Psoas muscle (tissue), 8 donors: ENCODE data around the gene CCDC90B. TPM values are rescaled to one million over a fixed set of nuclear protein-coding genes. Genes with fewer than 3 reads are reported as not detected.

Experiments
- ATAC-seq, 4 donors: fragments of 200-7000 bp; cut with Tn5 transposase; one replicate each; pipeline ENCODE4 v1.9.1; 2020; ENCODE audit warnings: moderate library complexity in 3 of 4, mild to moderate bottlenecking in 2 of 4
- DNase-seq, 2 donors: peaks; one replicate each; pipeline ENCODE4 v3.0.0-alpha.2; 2020
- H3K27ac ChIP-seq: fragments of 200-600 bp; one replicate; pipeline ENCODE4 v1.8.0; 2022
- H3K27me3 ChIP-seq, 3 donors: fragments of 200-600 bp in 1 of 3; one replicate each; pipeline versions ENCODE4 v1.6.1 to v1.8.0; 2013 to 2022; ENCODE audit warnings: low read length in 2 of 3, mild to moderate bottlenecking in 2 of 3, moderate library complexity in 1 of 3; ENCODE audit not compliant: insufficient read depth in 3 of 3
- H3K36me3 ChIP-seq, 2 donors: fragments of 200-600 bp in 1 of 2; one replicate each; pipeline versions ENCODE4 v1.6.1 to v1.8.0; 2013 to 2022; ENCODE audit warnings: low read depth in 1 of 2, mild to moderate bottlenecking in 1 of 2, moderate library complexity in 1 of 2; ENCODE audit not compliant: insufficient read depth in 1 of 2
- H3K4me1 ChIP-seq: fragments of 200-600 bp; one replicate; pipeline ENCODE4 v1.8.0; 2022
- H3K4me3 ChIP-seq: fragments of 200-600 bp; one replicate; pipeline ENCODE4 v1.8.0; 2022; ENCODE audit warnings: mild to moderate bottlenecking
- H3K9me3 ChIP-seq: fragments of 200-600 bp; one replicate; pipeline ENCODE4 v1.8.0; 2022
- WGBS, 3 donors: extraction: QIAGEN DNeasy Blood & Tissue Kit; methylation state at CpG; one replicate each; pipeline versions ENCODE4 v1.1.6 to v1.1.7; 2013; 5-methylcytosine and 5-hydroxymethylcytosine counted together
- intact Hi-C, 2 donors: fragments of 100-400 bp; cut with DNase I; formaldehyde crosslinking; loops; one replicate each; pipeline versions ENCODE4 v1.11.0 to v1.14.2; 2022
- polyA plus RNA-seq, 3 donors: library from polyadenylated mRNA; stranded (reverse); fragments of 200-250 nt; gene quantifications; one replicate each; pipeline ENCODE4 v1.2.3, GENCODE V29; 2013
- total RNA-seq, 4 donors: library from RNA; stranded (reverse); fragmentation: NEBNext Ultra II Directional in 2 of 4; extraction: Animal tissue kit (Norgen Biotek cat#: 25700) in 2 of 4; gene quantifications; one replicate each; pipeline versions ENCODE4 v1.2.1 to v1.2.4, GENCODE V29; 2021 to 2023
- TF ChIP-seq, protein P1 (sequence below): fragments of 200-600 bp; IDR thresholded peaks from one replicate; pipeline ENCODE4 v1.8.0; 2022; ENCODE audit warnings: antibody characterized with exemption
- donor health status: healthy with polysubstance abuse.
- donor health status: DM: no; HTN: no; CAD: no; lungs with moderate emphysema.
- donor health status: Bipolar disorder and iron deficiency.
- donor health status: healthy.
- donor health status: DM: yes; HTN: yes; CAD: no.
- donor health status: DM: no; HTN: no; CAD: no.
- donor health status: DM: no; HTN: no; CAD: no.
- donor health status: DM: yes; HTN: yes; CAD: no.

The CCDC90B gene
- total and polyA plus RNA-seq, 7 donors: 15.5 to 46.4 (median 27.5) TPM

DNA sequence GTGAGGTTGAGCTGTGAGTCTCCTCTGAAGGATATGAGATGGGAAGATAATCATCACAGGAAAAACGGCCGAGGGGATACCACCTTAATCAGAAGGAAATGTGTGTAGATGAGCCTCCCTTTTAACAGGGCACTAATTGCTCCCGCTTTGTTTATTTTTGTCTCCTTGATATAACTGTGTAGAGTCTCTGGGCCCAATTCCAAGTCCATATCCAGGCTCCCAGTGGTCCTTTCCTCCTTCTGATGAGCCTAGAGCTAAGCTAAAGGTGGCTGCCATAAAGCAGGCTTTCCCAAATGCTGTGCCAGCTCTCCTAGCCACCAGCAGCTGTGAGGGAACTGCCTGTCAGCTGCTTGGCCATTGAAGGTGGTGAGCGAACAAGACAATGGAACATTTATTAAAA lies 17.1 kb upstream of the CCDC90B start:
- WGBS, 3 donors: 62 to 68% (median 63%) methylated on average over 4 of the region's 4 CpGs
- H3K4me1 ChIP-seq: no peaks in the 10 kb centered on the region

DNA sequence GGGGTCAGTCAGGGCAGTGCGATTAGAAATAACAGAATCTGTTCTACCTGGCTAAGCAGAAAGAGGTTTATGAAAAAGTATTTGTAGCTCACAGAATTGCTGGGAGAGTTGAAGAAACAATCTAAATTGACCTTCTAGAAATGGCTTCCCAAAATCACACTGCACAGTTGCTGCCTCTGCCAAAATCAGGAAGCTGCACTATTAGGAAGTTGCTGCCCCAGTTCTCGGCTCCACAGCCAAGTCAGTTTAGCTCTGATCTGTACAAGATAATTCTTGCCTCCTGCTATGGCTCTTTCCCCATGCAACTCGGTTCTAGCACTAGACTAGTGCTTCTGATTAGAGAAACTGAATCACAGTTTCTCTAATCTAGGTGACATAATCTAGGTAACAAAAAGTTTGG lies 16.0 kb upstream of the CCDC90B start:
- intact Hi-C loops: no loop called here

More for the DNA sequence above, 17.1 kb upstream of the CCDC90B start:
- intact Hi-C loops: no loop called here
- Histone ChIP-seq H3K36me3 (no peaks in the 10 kb centered on the region), H3K27me3 (no peaks in the 10 kb centered on the region), H3K27ac (no peak overlapping the region), H3K9me3 (no peaks in the 10 kb centered on the region), H3K4me3 (no peak overlapping the region)
- TF ChIP-seq, protein P1, sequence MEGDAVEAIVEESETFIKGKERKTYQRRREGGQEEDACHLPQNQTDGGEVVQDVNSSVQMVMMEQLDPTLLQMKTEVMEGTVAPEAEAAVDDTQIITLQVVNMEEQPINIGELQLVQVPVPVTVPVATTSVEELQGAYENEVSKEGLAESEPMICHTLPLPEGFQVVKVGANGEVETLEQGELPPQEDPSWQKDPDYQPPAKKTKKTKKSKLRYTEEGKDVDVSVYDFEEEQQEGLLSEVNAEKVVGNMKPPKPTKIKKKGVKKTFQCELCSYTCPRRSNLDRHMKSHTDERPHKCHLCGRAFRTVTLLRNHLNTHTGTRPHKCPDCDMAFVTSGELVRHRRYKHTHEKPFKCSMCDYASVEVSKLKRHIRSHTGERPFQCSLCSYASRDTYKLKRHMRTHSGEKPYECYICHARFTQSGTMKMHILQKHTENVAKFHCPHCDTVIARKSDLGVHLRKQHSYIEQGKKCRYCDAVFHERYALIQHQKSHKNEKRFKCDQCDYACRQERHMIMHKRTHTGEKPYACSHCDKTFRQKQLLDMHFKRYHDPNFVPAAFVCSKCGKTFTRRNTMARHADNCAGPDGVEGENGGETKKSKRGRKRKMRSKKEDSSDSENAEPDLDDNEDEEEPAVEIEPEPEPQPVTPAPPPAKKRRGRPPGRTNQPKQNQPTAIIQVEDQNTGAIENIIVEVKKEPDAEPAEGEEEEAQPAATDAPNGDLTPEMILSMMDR: no peak
- ATAC-seq (no peak), DNase-seq (no peak)

DNA sequence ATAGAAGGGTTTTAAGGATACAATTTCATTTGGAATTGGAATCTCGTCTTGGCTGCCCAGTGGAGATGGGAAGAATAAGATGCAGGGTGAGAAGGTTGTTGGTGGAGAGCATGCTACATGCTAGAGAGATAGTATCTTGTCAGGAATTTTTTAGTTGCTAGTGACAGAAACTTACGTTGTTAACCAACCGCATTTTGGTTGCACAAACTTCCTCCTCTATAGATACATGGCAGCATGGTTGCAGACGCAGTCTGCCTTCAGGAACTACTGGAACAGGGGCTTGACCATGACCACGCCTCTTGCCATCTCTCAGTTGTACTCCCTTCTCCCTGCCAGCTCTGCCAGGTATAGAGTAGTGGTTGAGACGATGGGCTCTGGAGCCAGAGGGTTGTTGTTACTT lies 13.5 kb upstream of the CCDC90B start:
- Histone ChIP-seq H3K27me3 (no peaks in the 10 kb centered on the region), H3K9me3 (no peaks in the 10 kb centered on the region), H3K4me3 (no peak overlapping the region), H3K36me3 (no peaks in the 10 kb centered on the region), H3K27ac (no peak overlapping the region), H3K4me1 (no peaks in the 10 kb centered on the region)
- 86 to 92% (median 87%) methylated on average over 6 of the region's 6 CpGs for whole genome bisulfite sequencing, 3 donors
- no peak for ATAC-seq
- intact Hi-C loops: loop anchor here in 1 of 2 donors (10.0 kb wide), 1 partner anchor 425 kb away; no protein-coding TSS in a partner anchor
- DNase-seq: no peak
- TF ChIP-seq, protein P1: no peak

More for the DNA sequence above, 16.0 kb upstream of the CCDC90B start:
- H3K36me3 ChIP-seq: no peaks in the 10 kb centered on the region
- DNase-seq (no peak), ATAC-seq (no peak)
- H3K9me3 ChIP-seq: no peaks in the 10 kb centered on the region
- H3K27me3 ChIP-seq: no peaks in the 10 kb centered on the region
- no peaks in the 10 kb centered on the region for H3K4me1 ChIP-seq
- 67 to 75% (median 69%) methylated on average over 3 of the region's 3 CpGs for WGBS, 3 donors
- no peak overlapping the region for H3K27ac ChIP-seq
- no peak overlapping the region for H3K4me3 ChIP-seq
- TF ChIP-seq, protein P1: no peak

DNA sequence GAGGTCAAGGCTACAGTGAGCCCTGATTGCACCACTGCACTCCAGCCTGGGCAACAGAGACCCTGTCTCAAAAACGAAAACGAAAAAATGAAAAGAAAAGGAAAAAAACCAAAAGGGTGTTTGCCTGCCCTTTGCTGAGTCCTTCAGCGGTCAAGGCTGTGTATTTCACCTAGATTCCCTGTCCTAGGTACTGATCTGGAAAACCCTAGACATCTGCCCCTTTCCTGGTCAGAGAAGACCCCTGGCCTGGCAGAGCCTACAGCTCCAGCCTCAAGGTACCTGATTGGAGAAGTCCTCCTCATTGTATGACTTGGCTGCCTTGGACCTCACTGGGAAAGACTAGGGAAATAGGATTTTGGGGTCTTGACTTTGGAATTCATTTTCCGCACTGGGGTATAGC lies 8.0 kb upstream of the CCDC90B start:
- TF ChIP-seq, protein P1: no peak
- WGBS, 3 donors: 88 to 91% (median 91%) methylated on average over 4 of the region's 4 CpGs
- H3K27ac ChIP-seq: no peak overlapping the region
- DNase-seq (no peak), ATAC-seq (no peak)
- H3K27me3 ChIP-seq: no peaks in the 10 kb centered on the region
- H3K9me3 ChIP-seq: no peaks in the 10 kb centered on the region
- no peaks in the 10 kb centered on the region for H3K4me1 ChIP-seq
- no peak overlapping the region for H3K4me3 ChIP-seq
- no peaks in the 10 kb centered on the region for H3K36me3 ChIP-seq
- intact Hi-C loops: loop anchor here (5.0 to 10.0 kb wide), 3 partner anchors 428 to 528 kb away; no protein-coding TSS in a partner anchor

DNA sequence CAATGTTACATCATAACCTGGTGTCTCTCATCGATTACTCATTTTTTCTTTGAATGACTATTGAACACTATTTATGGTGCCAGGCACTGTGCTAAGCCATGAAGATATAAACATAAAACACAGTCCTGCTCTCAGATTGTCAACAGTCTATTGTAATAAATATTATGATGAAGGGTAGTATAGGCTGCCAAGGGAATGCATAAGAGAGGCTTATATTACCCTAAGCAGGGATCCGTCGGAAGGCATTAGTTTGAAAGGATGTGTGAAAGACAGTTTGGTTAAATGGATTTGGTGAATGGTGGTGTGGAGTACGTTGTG lies 7.2 kb upstream of the CCDC90B start:
- TF ChIP-seq, protein P1: no peak
- Histone ChIP-seq H3K27ac (no peak overlapping the region), H3K4me3 (no peak overlapping the region), H3K4me1 (no peaks in the 10 kb centered on the region), H3K9me3 (no peaks in the 10 kb centered on the region), H3K36me3 (no peaks in the 10 kb centered on the region), H3K27me3 (no peaks in the 10 kb centered on the region)
- DNase-seq: no peak
- ATAC-seq: peak in 1 of 4 donors; percentile 10
- intact Hi-C loops: loop anchor here (2.0 to 10.0 kb wide), 4 partner anchors 429 to 529 kb away; no protein-coding TSS in a partner anchor
- WGBS, 3 donors: 70 to 83% (median 77%) methylated on average over 4 of the region's 4 CpGs
